GM15510 (cell line): Measurements from ENCODE around the gene GPS1.
A peak's percentile ranks its signal among the peaks of the same experiment; 100 is the strongest.

Source experiments
- POLR2A ChIP-seq: IDR thresholded peaks from 3 replicates; pipeline ENCODE4 v1.6.1; 2011; ENCODE audit warnings: borderline replicate concordance; ENCODE audit not compliant: insufficient read length; ENCODE audit errors: extremely low read depth

GPS1 gene

DNA sequence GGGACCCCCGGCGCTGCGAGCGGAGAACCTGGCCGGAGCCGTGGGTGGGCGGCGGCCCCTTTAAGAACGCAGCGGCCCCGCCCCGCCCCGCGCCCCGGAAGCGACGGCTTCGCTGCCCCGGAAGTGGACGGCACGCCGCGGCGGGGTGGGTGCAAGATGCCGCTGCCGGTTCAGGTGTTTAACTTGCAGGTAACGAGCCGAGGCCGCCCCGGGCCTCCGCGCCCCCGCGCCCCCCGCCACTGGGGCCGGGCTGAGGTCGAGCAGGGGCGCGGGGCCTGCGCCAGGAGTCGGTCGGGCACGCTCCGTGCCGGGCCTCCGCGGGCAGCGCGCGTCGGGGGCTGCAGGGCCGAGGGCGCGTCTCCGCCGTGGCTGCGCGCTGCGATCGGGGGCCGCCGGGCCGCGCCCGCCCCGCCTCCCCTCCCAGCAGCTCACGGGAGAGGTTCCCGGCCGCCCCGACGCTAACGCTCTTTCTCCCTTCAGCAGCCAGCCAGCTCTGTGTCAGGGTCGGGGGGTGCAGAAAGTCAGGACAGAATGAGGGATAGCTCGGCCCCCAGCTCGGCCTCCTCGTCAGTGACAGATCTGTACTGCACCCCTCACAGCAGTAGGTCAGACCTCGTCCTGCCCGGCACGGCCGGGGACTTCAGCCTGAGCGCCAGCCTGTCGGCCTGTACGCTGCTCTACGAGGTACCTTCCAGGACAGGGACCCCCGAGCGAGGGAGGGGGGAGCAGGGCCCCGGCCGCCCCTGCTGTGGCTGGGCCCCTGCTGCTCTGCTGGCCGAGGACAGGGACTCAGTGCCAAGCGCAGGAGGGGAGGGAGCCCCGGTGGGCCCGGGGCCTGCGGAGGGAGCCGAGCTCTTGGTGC is at the start of gene GPS1, which contains the start of gene RFNG:
GPS1 (plus strand) TSS at position 123 of the 862 bp plus-strand sequence; CDS start at position 157, 34 bp downstream.
RFNG (minus strand) TSS at position 36 of the 862 bp plus-strand sequence. CDS start 45 bp downstream, outside the sequence.
- TF ChIP-seq POLR2A, result peak; percentile 58

DNA sequence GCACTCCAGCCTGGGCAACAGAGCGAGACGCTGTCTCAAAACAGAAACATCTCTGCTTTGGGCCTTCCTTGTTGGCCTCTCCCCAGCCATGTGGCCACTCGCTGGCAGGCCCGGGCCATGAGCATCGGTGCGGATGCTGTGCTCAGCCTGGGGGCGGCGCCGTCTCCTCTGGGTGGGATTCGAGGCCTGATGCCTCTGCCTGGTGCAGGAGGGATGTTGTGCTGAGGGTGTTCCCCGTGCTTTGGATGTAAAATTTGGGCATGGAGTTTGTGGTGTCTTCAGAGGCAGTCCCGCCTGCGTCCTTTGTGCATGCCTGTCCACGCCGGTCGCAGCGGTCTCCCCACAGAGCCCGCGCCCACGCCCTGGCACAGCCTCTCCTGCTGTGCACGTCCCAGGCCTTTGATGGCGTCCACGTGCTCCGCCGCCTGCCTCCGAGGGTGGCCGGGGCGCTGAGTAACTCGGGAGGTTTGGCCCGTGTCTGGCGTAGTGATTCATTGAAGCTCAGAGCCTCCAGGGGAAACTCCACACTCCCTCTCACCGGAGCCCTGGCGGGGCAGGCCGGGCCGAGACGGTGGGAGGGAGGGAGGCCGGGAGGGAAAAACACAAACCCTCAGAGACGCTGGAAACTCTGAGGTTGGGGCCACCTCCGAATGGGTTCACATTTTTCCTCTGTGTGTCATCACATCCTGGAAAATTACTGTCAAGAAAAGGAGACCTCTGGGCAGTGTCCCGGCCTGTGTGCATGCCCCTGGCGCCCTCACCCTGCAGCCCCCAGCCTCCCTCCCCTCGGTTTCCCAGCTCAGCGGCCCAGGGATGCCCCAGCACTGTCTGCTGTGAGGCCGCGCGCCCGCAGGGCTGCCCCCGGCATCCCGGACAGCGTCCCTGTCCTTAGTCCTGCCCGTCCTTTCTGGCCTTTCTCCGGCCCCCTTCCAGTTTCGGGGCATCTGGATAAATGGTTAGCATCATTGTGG is 48.0 kb upstream of the GPS1 start:
- TF ChIP-seq POLR2A, result no peak

DNA sequence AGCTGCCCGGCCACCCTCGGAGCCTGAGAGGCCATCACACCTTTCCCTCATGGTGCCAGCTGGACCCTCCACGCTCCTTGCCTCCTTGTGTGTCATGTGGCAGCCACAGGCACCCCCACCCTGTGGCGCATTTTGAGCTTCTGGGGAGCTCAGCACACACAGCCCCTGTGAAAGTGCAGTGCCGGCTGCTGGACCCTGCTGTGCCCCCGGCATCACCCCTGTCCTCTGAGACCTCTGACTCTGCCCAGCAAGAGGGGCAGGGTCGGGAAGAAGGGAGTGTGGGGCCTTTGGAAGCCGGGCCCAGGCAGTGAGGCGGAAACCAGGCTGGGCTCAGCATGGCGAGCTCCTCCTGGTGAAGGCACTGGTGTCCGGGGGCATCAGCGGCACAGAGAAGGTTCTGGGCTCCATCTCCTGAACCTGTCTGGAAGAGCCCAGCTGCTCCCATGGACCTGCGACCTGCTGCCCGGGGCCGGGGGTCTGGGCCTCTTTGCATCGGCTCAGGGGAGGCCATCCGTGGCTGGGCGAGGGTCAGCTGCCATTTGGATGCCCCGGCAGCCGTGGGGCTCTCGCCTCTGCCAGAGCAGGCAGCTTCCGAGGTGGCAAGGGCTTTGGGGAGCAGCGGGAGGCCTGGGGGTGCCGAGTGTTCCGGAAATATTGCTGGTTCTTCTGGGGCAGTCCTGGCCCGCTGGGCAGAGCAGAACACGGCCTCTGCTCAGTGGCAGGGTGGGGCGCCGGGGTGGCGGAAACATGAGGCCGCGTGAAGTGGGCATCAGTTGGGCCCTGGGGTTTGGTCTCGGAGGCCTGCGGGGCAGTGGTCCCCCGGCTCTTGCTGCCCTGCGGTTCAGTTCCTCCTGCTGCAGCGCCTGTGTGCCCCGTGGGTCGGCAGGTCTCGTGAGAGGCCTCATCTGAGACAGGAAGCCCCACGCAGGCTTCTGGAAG is 46.9 kb upstream of the GPS1 start:
- TF ChIP-seq POLR2A, result no peak

DNA sequence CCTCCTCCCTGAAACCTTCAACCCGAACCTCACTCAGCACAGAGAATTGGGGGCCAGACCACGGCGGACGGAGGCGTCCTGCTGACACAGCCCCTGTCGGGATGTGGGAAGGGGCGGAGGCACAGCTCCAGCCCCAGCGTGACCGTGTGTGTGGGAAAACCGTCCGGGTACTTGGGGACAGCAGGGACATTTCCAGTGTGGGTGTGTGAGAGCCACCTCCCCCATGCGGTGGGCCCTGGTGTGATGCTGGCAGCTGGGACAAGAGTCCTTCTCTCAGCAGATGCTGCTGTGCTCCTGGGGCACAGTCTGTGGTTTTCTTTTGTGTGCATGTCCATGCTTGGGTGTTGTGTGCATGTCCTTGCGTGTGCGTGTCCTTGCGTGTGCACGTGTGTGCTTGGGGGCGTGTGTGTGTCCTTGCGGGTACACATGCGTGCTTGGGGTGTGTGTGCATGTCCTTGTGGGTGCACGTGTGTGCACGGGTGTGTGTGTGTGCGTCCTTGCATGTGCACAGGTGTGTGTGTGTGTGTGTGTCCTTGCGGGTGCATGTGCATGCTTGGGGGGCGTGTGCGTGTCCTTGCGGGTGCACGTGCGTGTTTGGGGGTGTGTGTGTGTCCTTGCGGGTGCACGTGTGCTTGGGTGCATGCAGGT is 45.9 kb upstream of the GPS1 start:
- no peak for TF ChIP-seq POLR2A

DNA sequence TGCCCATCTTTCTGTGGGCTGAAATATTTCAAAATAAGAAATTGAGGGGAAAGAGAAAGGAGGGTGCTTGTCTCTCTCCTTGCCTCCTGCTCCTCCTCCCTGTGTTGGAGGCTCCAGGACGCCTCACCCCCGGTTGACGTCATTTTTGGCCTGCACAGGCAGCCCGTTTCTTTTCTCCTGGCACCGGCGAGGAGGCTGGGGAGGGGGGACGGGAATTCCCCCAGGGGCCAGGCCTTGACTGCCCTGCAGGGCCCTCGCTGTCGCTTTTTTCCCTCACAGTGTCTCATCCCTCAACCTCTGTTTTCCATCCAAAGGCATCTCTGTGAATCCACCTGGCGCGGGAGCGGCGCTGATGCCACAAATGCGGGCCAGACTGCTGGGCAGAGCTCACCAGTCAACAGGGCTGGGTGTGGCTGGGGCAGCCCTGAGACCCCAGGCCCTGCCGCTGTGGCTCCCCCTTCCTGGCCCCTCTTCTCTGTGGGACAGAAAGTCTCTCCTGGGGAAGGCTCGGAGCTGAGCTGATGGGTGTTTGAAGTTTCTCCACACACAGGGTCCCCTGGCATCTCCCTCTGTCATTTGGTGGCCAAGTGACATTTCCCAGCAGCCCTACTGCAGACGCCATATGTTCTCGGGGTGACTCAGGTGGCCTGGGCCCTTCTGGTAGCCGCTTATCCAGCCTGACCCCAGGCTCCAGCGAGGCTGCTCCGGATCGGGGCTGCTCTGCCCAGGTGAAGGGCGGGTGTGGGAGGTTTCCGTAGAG is 45.0 kb upstream of the GPS1 start:
- no peak for TF ChIP-seq POLR2A

DNA sequence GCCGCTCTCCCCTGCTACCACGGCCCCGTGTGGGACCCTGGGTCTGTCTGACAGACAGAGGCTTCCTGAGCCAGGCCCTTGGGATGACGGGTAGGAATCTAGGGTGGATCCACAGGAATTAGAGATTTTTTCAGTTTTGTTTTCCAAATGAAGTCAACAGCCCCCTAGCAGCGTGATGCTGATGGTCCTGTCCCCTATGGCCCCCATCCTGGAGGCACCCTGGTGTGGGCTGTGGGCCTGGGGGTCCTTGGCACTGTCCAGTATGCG is 44.5 kb upstream of the GPS1 start:
- TF ChIP-seq POLR2A, result no peak

DNA sequence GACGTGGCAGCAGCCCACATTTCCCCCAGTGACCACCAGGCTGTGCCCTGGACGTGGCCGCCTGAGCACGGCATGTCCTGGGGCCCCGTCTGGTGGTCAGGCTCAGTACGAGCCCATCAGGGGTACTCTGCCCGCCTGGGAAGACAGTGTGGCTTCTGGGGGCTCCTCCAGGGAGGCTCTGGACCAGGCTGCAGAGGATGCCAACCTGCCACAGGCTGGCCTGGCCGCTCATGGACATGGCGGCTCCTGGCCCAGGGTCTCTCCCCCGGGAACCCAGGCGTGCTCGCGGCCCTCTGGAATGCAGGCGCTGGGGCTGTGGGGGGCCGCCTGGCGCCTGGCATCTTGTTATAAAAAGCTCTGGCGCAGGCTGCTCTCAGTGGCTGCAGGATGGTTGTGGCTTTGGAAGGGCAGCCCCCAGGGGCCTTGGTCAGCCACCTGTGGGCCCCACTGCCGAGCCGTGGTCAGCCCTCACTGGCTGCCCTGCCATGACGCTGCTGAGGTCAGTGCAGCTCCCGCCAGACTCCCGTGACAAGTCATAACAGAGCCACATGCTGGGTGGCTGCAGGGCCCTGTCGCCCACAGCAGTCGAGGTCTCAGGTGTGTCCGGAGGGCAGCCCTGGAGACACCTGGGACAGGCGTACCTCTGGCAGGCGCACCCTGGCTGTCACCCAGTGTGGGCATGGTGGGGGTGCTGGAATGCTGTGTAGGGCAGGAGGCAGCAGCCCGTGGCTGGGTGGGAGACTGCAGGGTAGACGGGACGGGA is 44.0 kb upstream of the GPS1 start:
- no peak for TF ChIP-seq POLR2A

DNA sequence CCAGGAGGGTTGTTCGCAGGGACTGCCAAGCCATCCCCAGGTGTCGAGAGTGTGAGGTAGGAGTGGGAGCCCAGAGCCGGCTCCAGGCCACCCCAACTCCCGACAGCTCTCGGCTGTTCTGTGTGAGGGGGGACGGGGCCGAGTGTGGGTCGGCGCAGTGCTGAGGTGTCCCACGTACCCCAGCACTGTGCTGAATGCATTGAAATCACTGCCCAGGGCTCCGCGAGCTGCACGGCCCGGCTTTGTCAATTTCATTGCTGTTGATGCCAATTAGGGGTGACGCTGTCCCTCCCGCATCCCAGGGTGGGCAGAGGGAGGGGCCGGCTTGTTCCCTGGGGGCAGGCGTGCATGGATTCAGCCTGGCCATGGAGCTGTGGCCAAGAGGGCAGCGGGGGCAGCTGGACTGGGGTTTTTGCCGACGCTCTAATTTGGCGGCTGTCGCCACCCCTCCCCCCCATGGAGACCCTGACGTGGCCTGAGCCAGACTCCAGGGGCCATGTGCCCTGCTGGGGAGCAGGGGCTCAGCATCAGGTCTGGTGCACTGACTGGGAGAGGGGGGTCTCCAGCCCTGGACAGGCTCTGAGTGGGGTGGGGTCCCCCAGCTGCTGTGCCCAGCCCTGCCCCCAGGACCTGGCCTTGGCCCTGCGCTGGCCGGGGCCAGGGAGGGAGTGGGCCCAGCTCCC is 43.3 kb upstream of the GPS1 start:
- no peak for TF ChIP-seq POLR2A

DNA sequence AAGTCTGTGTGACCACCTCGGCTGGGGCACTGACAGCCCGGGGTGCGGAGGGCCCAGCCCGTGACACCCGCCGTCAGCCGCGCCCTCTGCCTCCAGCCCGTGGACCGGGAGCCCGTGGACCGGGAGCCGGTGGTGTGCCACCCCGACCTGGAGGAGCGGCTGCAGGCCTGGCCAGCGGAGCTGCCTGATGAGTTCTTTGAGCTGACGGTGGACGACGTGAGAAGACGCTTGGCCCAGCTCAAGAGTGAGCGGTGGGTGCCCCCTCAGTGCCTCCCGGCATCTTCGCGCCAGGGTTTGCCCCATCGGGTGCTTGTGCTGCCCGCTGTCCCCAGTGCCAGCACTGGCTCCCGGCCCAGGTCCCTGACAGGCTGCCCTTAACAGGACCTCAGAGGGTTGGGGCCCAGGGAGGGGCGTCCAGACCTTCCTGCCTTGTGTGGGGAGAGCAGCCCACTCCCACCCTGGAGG is 42.7 kb upstream of the GPS1 start:
- TF ChIP-seq POLR2A, result no peak

DNA sequence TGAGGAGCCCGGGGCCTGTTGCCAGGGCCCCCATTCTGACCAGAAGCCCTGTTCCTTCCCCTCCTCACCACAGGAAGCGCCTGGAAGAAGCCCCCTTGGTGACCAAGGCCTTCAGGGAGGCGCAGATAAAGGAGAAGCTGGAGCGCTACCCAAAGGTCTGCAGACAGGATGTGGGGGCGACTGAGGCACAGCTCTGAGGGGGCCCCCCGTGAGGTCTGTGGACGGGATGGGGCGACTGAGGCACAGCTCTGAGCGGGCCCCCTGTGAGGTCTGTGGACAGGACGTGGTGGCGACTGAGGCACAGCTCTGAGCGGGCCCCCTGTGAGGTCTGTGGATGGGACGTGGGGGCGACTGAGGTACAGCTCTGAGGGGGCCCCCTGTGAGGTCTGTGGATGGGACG is 42.3 kb upstream of the GPS1 start:
- TF ChIP-seq POLR2A, result no peak

DNA sequence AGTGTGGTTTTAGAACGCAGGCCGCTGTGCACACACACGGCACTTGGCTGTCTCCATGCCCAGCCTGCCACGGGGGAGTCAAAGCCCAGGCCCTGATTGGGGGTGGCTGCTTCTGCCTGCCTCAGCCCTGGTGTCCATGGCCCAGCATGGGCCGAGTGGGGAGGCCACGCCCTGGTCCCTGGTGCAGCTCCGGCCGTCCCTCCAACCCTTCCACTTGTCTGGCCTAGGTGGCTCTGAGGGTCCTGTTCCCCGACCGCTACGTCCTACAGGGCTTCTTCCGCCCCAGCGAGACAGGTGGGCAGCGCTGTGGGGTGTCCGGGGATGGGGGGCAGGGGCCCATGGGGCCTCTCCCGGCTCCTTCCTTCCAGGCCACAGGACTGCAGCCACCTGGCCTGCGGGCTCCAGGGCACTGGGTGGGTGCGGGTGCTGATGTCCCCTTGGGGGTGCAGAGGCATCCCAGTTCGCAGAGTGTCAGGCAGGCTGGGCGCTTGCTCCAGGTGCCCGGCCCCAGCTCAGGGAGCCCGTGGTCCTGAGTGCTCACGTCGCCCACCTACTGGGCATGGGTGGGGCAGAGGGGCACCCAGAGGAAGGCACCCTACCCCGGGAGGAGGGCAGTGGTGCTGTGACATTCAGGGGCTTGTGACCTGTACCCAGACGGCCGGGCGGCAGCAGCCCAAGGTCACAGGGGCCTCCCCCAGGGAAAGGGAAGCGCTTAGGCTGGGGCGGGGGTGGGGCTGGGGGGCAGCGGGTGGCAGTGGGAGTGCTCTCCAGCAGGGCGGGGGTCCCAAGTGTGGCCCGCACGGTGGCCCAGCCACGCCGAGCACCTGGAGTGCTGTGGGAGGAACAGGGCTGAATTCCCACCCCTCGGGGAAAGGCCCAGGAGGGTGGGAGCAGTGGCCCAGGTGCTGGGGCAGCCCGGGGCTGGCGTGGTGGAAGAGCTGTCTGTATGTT is 40.8 kb upstream of the GPS1 start:
- TF ChIP-seq POLR2A, result no peak
